Measurements from ENCODE around the gene CLDN1.

CLDN1 gene

GRCh38 chr3:190321789-190322603 lies at the start of gene CLDN1:
CLDN1 (minus strand) TSS chr3:190322446; CDS start chr3:190322206, 240 bp downstream.
- TF ChIP-seq GLIS3 (CRISPR knock-in tag; IDR thresholded peaks at IDR 0.05) (no peak), PATZ1 (CRISPR knock-in tag; IDR thresholded peaks at IDR 0.05; ENCODE audit: borderline replicate concordance) (no peak)
- ATAC-seq: peak; percentile 99

GRCh38 chr3:190371152-190371551 lies 48.9 kb upstream of the CLDN1 start:
- ATAC-seq: no peak
- TF ChIP-seq ZC3H10 (CRISPR knock-in tag; IDR thresholded peaks at IDR 0.05) (no peak), POU6F1 (CRISPR knock-in tag; IDR thresholded peaks at IDR 0.05; ENCODE audit: borderline replicate concordance, low read depth) (no peak), PPARA (CRISPR knock-in tag; IDR thresholded peaks at IDR 0.05; ENCODE audit: borderline replicate concordance) (no peak), CREB5 (CRISPR knock-in tag; IDR thresholded peaks at IDR 0.05; ENCODE audit: low read depth) (no peak), ZFP30 (CRISPR knock-in tag; IDR thresholded peaks at IDR 0.05) (no peak)

GRCh38 chr3:190370369-190370768 lies 48.1 kb upstream of the CLDN1 start:
- ATAC-seq: no peak
- TF ChIP-seq ZNF70 (CRISPR knock-in tag; IDR thresholded peaks at IDR 0.05) (no peak), ZFP3 (CRISPR knock-in tag; IDR thresholded peaks at IDR 0.05) (no peak), ISL1 (CRISPR knock-in tag; IDR thresholded peaks at IDR 0.05) (no peak), ZNF565 (CRISPR knock-in tag; conservative IDR thresholded peaks at IDR 0.05; ENCODE audit: low read depth) (no peak)

GRCh38 chr3:190369668-190370295 lies 47.5 kb upstream of the CLDN1 start:
- TF ChIP-seq PATZ1 (CRISPR knock-in tag; IDR thresholded peaks at IDR 0.05; ENCODE audit: borderline replicate concordance): no peak
- TF ChIP-seq CSDC2 (CRISPR knock-in tag; IDR thresholded peaks at IDR 0.05): no peak
- TF ChIP-seq ARNTL (CRISPR knock-in tag; IDR thresholded peaks at IDR 0.05; ENCODE audit: borderline replicate concordance, low read depth): no peak
- no peak for TF ChIP-seq CREB5 (CRISPR knock-in tag; IDR thresholded peaks at IDR 0.05; ENCODE audit: low read depth)
- TF ChIP-seq PPARA (CRISPR knock-in tag; IDR thresholded peaks at IDR 0.05; ENCODE audit: borderline replicate concordance): no peak
- TF ChIP-seq ISL1 (CRISPR knock-in tag; IDR thresholded peaks at IDR 0.05): no peak
- no peak for TF ChIP-seq ZFP3 (CRISPR knock-in tag; IDR thresholded peaks at IDR 0.05)
- TF ChIP-seq TCF4 (CRISPR knock-in tag; IDR thresholded peaks at IDR 0.05; ENCODE audit: borderline replicate concordance): no peak
- no peak for TF ChIP-seq POU6F1 (CRISPR knock-in tag; IDR thresholded peaks at IDR 0.05; ENCODE audit: borderline replicate concordance, low read depth)
- no peak for TF ChIP-seq BACH2 (CRISPR knock-in tag; IDR thresholded peaks at IDR 0.05; ENCODE audit: borderline replicate concordance)
- no peak for TF ChIP-seq RARB (CRISPR knock-in tag; IDR thresholded peaks at IDR 0.05)
- TF ChIP-seq TSHZ2 (CRISPR knock-in tag; IDR thresholded peaks at IDR 0.05): no peak
- TF ChIP-seq OSR1 (CRISPR knock-in tag; IDR thresholded peaks at IDR 0.05): no peak
- no peak for TF ChIP-seq ESRRG (CRISPR knock-in tag; IDR thresholded peaks at IDR 0.05)
- no peak for TF ChIP-seq ZNF565 (CRISPR knock-in tag; conservative IDR thresholded peaks at IDR 0.05; ENCODE audit: low read depth)
- TF ChIP-seq ZNF8 (CRISPR knock-in tag; IDR thresholded peaks at IDR 0.05): no peak
- ATAC-seq: no peak
